Gastrocnemius medialis (tissue), 4 donors: ENCODE data around the gene IST1. TPM values are rescaled to one million over a fixed set of nuclear protein-coding genes. Genes with fewer than 3 reads are reported as not detected.

Experiments used
- ATAC-seq, 2 donors: fragments of 150-250 bp; one replicate each; pipeline ENCODE4 v1.9.1; 2016
- DNase-seq, 2 donors: peaks; one replicate each; pipeline ENCODE4 v3.0.0-alpha.2; 2019
- H3K27ac ChIP-seq, 4 donors: fragments of 200-600 bp; sonication (generic); 1 replicate in 1 of 4; 2 replicates in 3 of 4; pipeline ENCODE4 v1.5.1; 2016 to 2018; ENCODE audit warnings: mild to moderate bottlenecking in 2 of 4, moderate library complexity in 1 of 4
- H3K27me3 ChIP-seq, 3 donors: fragments of 200-600 bp; sonication (generic) in 2 of 3; 1 replicate in 1 of 3; 2 replicates in 2 of 3; pipeline versions ENCODE4 v1.5.1 to v1.6.0; 2016 to 2019; ENCODE audit warnings: mild to moderate bottlenecking in 1 of 3, moderate library complexity in 1 of 3
- H3K36me3 ChIP-seq, 2 donors: fragments of 200-600 bp; sonication (generic) in 1 of 2; one replicate each; pipeline ENCODE4 v1.5.1; 2017 to 2018
- H3K4me1 ChIP-seq, 2 donors: fragments of 200-600 bp; sonication (generic) in 1 of 2; one replicate each; pipeline ENCODE4 v1.5.1; 2016 to 2017; ENCODE audit warnings: mild to moderate bottlenecking in 2 of 2
- H3K4me3 ChIP-seq, 4 donors: fragments of 200-600 bp; sonication (generic) in 3 of 4; 1 replicate in 1 of 4; 2 replicates in 3 of 4; pipeline ENCODE4 v1.5.1; 2016 to 2019; ENCODE audit warnings: mild to moderate bottlenecking in 2 of 4
- H3K9me3 ChIP-seq, 3 donors: fragments of 200-600 bp; sonication (generic) in 2 of 3; 1 replicate in 1 of 3; 2 replicates in 2 of 3; pipeline ENCODE4 v1.5.1; 2016 to 2019
- CTCF ChIP-seq, 5 experiments: fragments of 450-650 bp in 3 of 5; fragments of 200-600 bp in 2 of 5; sonication (generic) in 2 of 5; IDR thresholded peaks in 4 of 5; conservative IDR thresholded peaks in 1 of 5; 1 replicate in 4 of 5; 2 replicates in 1 of 5; pipeline ENCODE4 v1.5.1; 2016 to 2019; ENCODE audit warnings: antibody characterized with exemption in 5 of 5, mild to moderate bottlenecking in 3 of 5, moderate library complexity in 3 of 5
- POLR2A ChIP-seq, 2 donors: fragments of 450-650 bp; IDR thresholded peaks; one replicate each; pipeline ENCODE4 v1.6.1; 2017; ENCODE audit warnings: antibody characterized with exemption in 2 of 2, mild to moderate bottlenecking in 2 of 2, moderate library complexity in 2 of 2
- in situ Hi-C, 4 donors: fragments of 200-750 bp; cut with MboI; loops; one replicate each; pipeline versions ENCODE4 v1.15.0 to v1.8.0; 2017; ENCODE audit warnings: low sequenced_read_pairs in 4 of 4
- intact Hi-C: fragments of 100-400 bp; cut with DNase I; formaldehyde crosslinking; loops from one replicate; pipeline ENCODE4 v1.15.1; 2023; ENCODE audit warnings: low total_unique reads
- total RNA-seq, 4 donors: library from RNA; depleted of rRNA; stranded (reverse); fragments of >200 nt; gene quantifications; one replicate each; pipeline versions ENCODE4 v1.1.0 to v1.2.3, GENCODE V29; 2016

IST1 gene
- total RNA-seq, 4 donors from 2014 or later: 90.8 to 141 (median 112) TPM

- ATAC-seq (peak; percentile 66 to 89), DNase-seq (peak in 1 of 2 donors; percentile 51)
- no peak for TF ChIP-seq CTCF (IDR thresholded peaks at IDR 0.05 in 4 of 5, conservative IDR thresholded peaks at IDR 0.05 in 1 of 5)
- TF ChIP-seq POLR2A (IDR thresholded peaks at IDR 0.05): no peak
- in situ Hi-C loops: no loop called here
- Histone ChIP-seq H3K9me3 (no peaks in the 10 kb centered on the region), H3K27ac (peak overlapping the region; percentile 44 to 69 (median 60)), H3K4me3 (no peak overlapping the region), H3K36me3 (peaks cover 0 to 48% of the 10 kb centered on the region in 2 donors), H3K4me1 (peaks cover 39 to 55% of the 10 kb centered on the region in 2 donors), H3K27me3 (no peaks in the 10 kb centered on the region)
- intact Hi-C loops: no loop called here
Measured at GRCh38 chr16:71929048-71929447, 33.7 kb downstream of the IST1 start.

GRCh38 chr16:71930013-71930563 is 34.8 kb downstream of the IST1 start:
- Histone ChIP-seq H3K27ac (peak overlapping the region in 3 of 4 donors; percentile 44 to 67 (median 53)), H3K36me3 (peaks cover 0 to 40% of the 10 kb centered on the region in 2 donors), H3K9me3 (no peaks in the 10 kb centered on the region), H3K4me3 (no peak overlapping the region), H3K27me3 (no peaks in the 10 kb centered on the region), H3K4me1 (peaks cover 39 to 55% of the 10 kb centered on the region in 2 donors)
- ATAC-seq: no peak
- in situ Hi-C loops: no loop called here
- TF ChIP-seq CTCF (IDR thresholded peaks at IDR 0.05 in 4 of 5, conservative IDR thresholded peaks at IDR 0.05 in 1 of 5) (no peak), POLR2A (IDR thresholded peaks at IDR 0.05) (no peak)
- no peak for DNase-seq
- intact Hi-C loops: no loop called here

- H3K36me3 ChIP-seq: peaks cover 0 to 31% of the 10 kb centered on the region in 2 donors
- in situ Hi-C loops (no loop called here), intact Hi-C loops (no loop called here)
- no peaks in the 10 kb centered on the region for H3K27me3 ChIP-seq
- H3K4me3 ChIP-seq: no peak overlapping the region
- TF ChIP-seq POLR2A (IDR thresholded peaks at IDR 0.05): no peak
- peak overlapping the region in 1 of 4 donors; percentile 67 for H3K27ac ChIP-seq
- ATAC-seq (no peak), DNase-seq (no peak)
- peaks cover 39 to 55% of the 10 kb centered on the region in 2 donors for H3K4me1 ChIP-seq
- no peaks in the 10 kb centered on the region for H3K9me3 ChIP-seq
Measured at GRCh38 chr16:71931001-71931400, 35.7 kb downstream of the IST1 start.

- ATAC-seq (no peak), DNase-seq (no peak)
- Histone ChIP-seq H3K36me3 (peaks cover 0 to 26% of the 10 kb centered on the region in 2 donors), H3K4me1 (peaks cover 39 to 52% of the 10 kb centered on the region in 2 donors), H3K4me3 (no peak overlapping the region), H3K27me3 (no peaks in the 10 kb centered on the region), H3K27ac (no peak overlapping the region), H3K9me3 (no peaks in the 10 kb centered on the region)
- in situ Hi-C loops: no loop called here
- TF ChIP-seq POLR2A (IDR thresholded peaks at IDR 0.05): no peak
- TF ChIP-seq CTCF (IDR thresholded peaks at IDR 0.05 in 4 of 5, conservative IDR thresholded peaks at IDR 0.05 in 1 of 5): no peak
- intact Hi-C loops: no loop called here
Measured at GRCh38 chr16:71931599-71931998, 36.3 kb downstream of the IST1 start.

GRCh38 chr16:71933017-71933416 is 37.7 kb downstream of the IST1 start:
- in situ Hi-C loops: no loop called here
- Histone ChIP-seq H3K4me1 (peaks cover 26 to 38% of the 10 kb centered on the region in 2 donors), H3K27me3 (no peaks in the 10 kb centered on the region), H3K27ac (peak overlapping the region in 2 of 4 donors; percentile 47 to 73), H3K36me3 (peaks cover 0 to 14% of the 10 kb centered on the region in 2 donors), H3K9me3 (no peaks in the 10 kb centered on the region), H3K4me3 (no peak overlapping the region)
- ATAC-seq: no peak
- no peak for DNase-seq
- intact Hi-C loops: no loop called here
- TF ChIP-seq POLR2A (IDR thresholded peaks at IDR 0.05) (no peak), CTCF (IDR thresholded peaks at IDR 0.05 in 4 of 5, conservative IDR thresholded peaks at IDR 0.05 in 1 of 5) (no peak)
